Subcutaneous adipose tissue (tissue), 4 donors: ENCODE results near the gene ZNF688. TPM values are rescaled to one million over a fixed set of nuclear protein-coding genes. Genes with fewer than 3 reads are reported as not detected.

Experiments used
- small RNA-seq: library from RNA; depleted of rRNA; stranded (forward); fragments of <200 nt; gene quantifications from one replicate; pipeline ENCODE3, GENCODE V24; 2016
- total RNA-seq, 4 donors: library from RNA; depleted of rRNA; stranded (reverse); fragments of >200 nt; gene quantifications; one replicate each; pipeline ENCODE4 v1.1.0, GENCODE V29; 2016
- TF ChIP-seq, protein P1 (sequence below): fragments of 450-650 bp; IDR thresholded peaks from one replicate; pipeline ENCODE4 v1.5.1; 2016; ENCODE audit warnings: low read depth, mild to moderate bottlenecking, control low read depth, antibody characterized with exemption, moderate library complexity

Gene ZNF688
- total RNA-seq, 4 donors from 2014 or later = 15.1 to 24.7 (median 17.0) TPM

DNA sequence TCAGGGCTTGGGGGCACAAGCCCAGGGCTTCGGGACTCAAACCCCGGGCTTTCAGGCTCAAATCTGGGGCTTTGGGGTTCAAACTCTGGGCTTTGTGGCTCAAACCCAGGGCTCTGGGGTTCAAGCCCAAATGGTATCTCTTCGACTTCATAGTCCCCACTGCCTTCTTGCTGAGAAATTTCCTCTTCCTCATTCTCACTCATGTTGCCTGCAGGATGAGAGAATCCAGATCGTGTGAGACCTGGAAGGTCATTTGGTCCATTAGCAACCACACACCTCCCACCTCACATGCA, 45.7 kb downstream of the ZNF688 start:
- TF ChIP-seq, protein P1, sequence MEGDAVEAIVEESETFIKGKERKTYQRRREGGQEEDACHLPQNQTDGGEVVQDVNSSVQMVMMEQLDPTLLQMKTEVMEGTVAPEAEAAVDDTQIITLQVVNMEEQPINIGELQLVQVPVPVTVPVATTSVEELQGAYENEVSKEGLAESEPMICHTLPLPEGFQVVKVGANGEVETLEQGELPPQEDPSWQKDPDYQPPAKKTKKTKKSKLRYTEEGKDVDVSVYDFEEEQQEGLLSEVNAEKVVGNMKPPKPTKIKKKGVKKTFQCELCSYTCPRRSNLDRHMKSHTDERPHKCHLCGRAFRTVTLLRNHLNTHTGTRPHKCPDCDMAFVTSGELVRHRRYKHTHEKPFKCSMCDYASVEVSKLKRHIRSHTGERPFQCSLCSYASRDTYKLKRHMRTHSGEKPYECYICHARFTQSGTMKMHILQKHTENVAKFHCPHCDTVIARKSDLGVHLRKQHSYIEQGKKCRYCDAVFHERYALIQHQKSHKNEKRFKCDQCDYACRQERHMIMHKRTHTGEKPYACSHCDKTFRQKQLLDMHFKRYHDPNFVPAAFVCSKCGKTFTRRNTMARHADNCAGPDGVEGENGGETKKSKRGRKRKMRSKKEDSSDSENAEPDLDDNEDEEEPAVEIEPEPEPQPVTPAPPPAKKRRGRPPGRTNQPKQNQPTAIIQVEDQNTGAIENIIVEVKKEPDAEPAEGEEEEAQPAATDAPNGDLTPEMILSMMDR = no peak

DNA sequence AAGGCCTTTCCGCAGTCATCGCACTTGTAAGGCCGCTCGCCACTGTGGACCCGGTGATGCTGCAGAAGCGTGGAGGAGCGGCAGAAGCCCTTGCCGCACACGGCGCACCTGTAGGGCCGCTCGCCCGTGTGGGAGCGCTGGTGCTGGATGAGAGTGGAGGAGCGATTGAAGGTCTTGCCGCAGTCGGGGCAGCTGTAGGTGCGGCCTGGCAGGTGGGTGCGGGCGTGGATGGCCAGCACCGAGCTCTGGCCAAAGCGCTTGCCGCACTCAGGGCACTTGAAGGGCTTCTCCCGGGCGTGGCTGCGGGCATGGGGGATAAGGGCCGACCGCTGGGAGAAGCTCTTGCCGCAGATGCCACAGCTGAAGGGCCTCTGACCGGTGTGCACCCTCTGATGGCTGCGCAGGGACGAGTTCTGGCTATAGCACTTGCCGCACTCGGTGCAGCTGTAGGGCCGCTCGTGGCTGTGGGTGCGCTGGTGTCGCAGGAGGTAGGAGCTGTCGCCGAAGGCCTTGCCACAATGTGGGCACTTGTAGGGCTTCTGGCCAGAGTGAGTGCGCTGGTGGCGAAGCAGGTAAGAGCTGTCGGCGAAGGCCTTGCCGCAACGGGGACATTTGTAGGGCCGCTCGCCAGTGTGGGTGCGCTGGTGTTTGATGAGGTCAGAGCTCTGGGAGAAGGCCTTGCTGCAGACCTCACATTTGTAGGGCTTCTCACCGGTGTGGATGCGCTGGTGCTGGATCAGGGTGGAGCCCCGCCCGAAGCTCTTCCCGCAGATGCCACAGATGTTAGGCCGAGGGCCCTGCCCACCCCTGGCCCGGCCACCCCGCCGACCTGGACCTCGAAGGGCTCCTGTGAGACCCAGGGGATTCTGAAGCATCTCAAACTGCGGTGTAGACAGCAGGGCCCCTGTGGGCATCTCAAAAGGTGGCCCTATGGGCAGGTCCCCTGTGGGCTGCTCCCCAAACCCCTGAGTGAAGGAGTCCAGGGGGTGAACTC, 46.6 kb downstream of the ZNF688 start:
- TF ChIP-seq, protein P1 = no peak

DNA sequence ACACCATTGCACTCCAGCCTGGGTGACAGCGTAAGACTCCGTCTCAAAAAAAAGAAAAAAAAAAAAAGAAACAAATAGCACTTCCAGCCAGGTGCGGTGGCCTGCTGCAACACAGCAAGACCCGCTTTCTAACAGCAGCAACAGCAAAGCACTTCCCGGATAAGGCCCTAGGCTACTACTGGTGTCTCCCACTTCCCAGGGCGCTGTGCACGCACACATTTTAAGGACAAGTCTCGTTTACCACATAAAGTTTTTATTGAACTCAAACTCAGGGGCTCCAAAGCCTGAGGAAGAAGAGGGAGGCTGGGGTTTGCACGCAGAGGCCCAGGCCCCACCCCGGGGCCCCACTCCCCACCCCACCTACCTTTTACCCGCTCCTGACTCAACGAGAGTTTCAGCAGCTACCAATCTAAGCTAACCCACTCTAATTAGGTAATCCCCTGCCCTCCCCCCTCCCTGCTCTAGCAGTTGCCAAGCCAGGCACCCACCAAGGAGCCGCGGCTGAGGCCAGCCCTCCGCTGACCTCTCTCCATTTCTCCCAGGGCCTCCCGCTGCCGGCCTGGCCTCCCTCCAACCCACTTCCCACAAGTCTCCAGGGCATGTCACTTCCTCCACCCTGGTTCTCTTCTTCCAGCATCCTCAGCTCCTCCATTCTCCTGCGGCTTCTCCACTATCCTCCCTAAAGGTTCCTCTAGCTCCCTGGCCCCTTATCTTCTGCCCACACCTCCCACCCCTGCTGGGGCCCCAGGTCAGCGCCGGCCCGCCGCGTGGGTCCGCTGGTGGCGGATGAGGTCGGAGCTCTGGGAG, 47.5 kb downstream of the ZNF688 start:
- TF ChIP-seq, protein P1 = no peak

DNA sequence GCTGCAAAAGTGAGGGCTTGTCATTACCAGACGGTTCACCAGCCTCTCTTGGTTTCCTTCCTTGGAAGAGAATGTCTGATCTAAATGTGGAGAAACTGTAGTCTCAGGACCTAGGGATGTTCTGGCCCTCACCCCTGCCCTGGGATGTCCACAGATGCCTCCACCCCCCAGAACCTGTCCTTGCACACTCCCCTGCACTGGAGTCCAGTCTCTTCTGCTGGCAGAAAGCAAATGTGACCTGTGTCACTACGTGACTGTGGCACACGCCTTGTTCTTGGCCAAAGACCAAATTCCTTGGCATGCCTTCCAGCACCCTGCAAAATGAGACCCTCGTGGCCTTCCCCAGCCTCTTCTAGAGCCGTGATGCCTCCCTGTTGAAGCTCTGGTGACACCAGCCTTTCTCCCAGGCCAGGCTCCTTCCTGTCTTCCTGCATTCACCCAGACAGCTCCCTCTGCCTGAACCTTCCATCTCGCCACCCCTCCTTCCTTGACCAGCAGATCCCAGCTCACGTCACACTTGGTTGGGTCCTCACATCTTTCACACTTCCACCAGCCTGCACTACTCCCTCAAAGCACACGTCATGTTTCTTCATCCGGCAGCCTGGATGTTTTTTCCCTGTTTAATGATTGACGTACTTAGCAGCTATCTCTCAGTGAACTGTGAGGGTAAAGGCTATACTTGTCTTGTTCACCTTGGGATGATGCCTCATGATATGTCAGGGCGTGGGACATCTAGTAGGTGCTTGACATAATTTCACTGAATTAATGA, 49.5 kb downstream of the ZNF688 start:
- TF ChIP-seq, protein P1 = no peak

DNA sequence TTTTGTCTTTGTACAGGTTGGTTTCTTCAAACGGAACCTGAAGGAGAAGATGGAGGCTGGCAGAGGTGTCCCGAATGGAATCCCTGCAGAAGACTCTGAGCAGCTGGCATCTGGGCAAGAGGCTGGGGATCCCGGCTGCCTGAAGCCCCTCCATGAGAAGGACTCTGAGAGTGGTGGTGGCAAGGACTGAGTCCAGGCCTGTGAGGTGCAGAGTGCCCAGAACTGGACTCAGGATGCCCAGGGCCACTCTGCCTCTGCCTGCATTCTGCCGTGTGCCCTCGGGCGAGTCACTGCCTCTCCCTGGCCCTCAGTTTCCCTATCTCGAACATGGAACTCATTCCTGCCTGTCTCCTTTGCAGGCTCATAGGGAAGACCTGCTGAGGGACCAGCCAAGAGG, 50.0 kb downstream of the ZNF688 start:
- TF ChIP-seq, protein P1 = no peak

Small RNA genes lying within 50 kb of the gene (small RNA-seq; reads per million reads assigned to genes)
- not detected for gene AC093249.4

Other genes with a start within 250 kb of the ZNF688 start
- gene CD2BP2, start 216.4 kb downstream of the ZNF688 start, total RNA-seq = 10 to 100 TPM; 17.4 to 36.4 (median 30.5) TPM
- 10 to 100 TPM; 16.8 to 44.6 (median 18.8) TPM for gene TBC1D10B, start 201.2 kb downstream of the ZNF688 start, total RNA-seq
- gene MYL11, start 196.9 kb downstream of the ZNF688 start, total RNA-seq = not detected
- 1 to 10 TPM in 3 of 4 donors, under 1 TPM in 1; 0.33 to 4.4 (median 1.8) TPM for gene SEPTIN1, start 189.2 kb downstream of the ZNF688 start, total RNA-seq
- 1 to 10 TPM; 2.1 to 5.7 (median 2.7) TPM for gene ZNF48, start 176.3 kb downstream of the ZNF688 start, total RNA-seq
- 10 to 100 TPM in 3 of 4 donors, 1 to 10 TPM in 1; 8.2 to 18.6 (median 14.2) TPM for gene ZNF771, start 164.1 kb downstream of the ZNF688 start, total RNA-seq
- gene DCTPP1, start 141.7 kb downstream of the ZNF688 start, total RNA-seq = 10 to 100 TPM in 3 of 4 donors, 1 to 10 TPM in 1; 8.8 to 20.1 (median 15.2) TPM
- gene SEPHS2, start 125.8 kb downstream of the ZNF688 start, total RNA-seq = 10 to 100 TPM; 27.7 to 42.3 (median 29.4) TPM
- 10 to 100 TPM in 1 of 4 donors, 1 to 10 TPM in 3; 1.3 to 16.5 (median 4.1) TPM for gene ITGAL, start 99.0 kb downstream of the ZNF688 start, total RNA-seq
- gene ZNF768, start 45.1 kb downstream of the ZNF688 start, total RNA-seq = 10 to 100 TPM; 11.7 to 43.9 (median 19.2) TPM
- gene ZNF747, start 36.9 kb downstream of the ZNF688 start, total RNA-seq = 10 to 100 TPM in 2 of 4 donors, 1 to 10 TPM in 2; 7.8 to 12.1 (median 10.1) TPM
- 10 to 100 TPM in 1 of 4 donors, 1 to 10 TPM in 3; 3.6 to 11.3 (median 4.9) TPM for gene ZNF764, start 13.3 kb downstream of the ZNF688 start, total RNA-seq
- gene ZNF785, start 14.0 kb upstream of the ZNF688 start, total RNA-seq = 1 to 10 TPM; 2.9 to 8.4 (median 6.6) TPM
- 1 to 10 TPM; 5.3 to 9.8 (median 7.4) TPM for gene ZNF689, start 38.7 kb upstream of the ZNF688 start, total RNA-seq
- gene PRR14, start 79.2 kb upstream of the ZNF688 start, total RNA-seq = 10 to 100 TPM; 16.0 to 46.0 (median 22.1) TPM
- 10 to 100 TPM in 3 of 4 donors, 1 to 10 TPM in 1; 8.0 to 25.8 (median 16.3) TPM for gene FBRS, start 86.7 kb upstream of the ZNF688 start, total RNA-seq
- 10 to 100 TPM; 14.1 to 33.7 (median 20.0) TPM for gene SRCAP, start 127.5 kb upstream of the ZNF688 start, total RNA-seq
- 10 to 100 TPM; 17.8 to 27.5 (median 21.6) TPM for gene PHKG2, start 176.7 kb upstream of the ZNF688 start, total RNA-seq
- gene CFAP119, start 190.3 kb upstream of the ZNF688 start, total RNA-seq = 1 to 10 TPM in 3 of 4 donors, not detected in 1; 1.9 to 6.2 (median 2.7) TPM
- 10 to 100 TPM; 37.8 to 78.7 (median 54.2) TPM for gene RNF40, start 190.6 kb upstream of the ZNF688 start, total RNA-seq
- 10 to 100 TPM in 1 of 4 donors, 1 to 10 TPM in 3; 6.6 to 13.4 (median 9.0) TPM for gene ZNF629, start 215.5 kb upstream of the ZNF688 start, total RNA-seq